ENCODE data around the gene LAMTOR2. TPM values are rescaled to one million over a fixed set of nuclear protein-coding genes. Genes with fewer than 3 reads are reported as not detected.

The LAMTOR2 gene
- total and polyA plus RNA-seq, 2 of the 4 experiments (the other 2 are of a cell fraction), result 50.0 to 89.0 TPM

- Histone ChIP-seq H3K23ac (ENCODE audit: low read depth, low read length) (no peak overlapping the region), H3K4me3 (ENCODE audit: insufficient read depth, low read depth, low read length) (no peak overlapping the region), H3K4ac (ENCODE audit: low read depth, low read length) (no peak overlapping the region), H2AK9ac (replicated peaks; ENCODE audit: low read depth, low read length, poor library complexity) (peak overlapping the region; percentile 29), H4K20me1 (ENCODE audit: insufficient read depth, low read length) (no peaks in the 10 kb centered on the region), H2BK120ac (ENCODE audit: low read depth, low read length) (no peak overlapping the region), H3K27me3 (ENCODE audit: control insufficient read depth, insufficient read depth, low read length) (no peaks in the 10 kb centered on the region), H3K36me3 (ENCODE audit: control insufficient read depth, insufficient read depth, low read length) (no peaks in the 10 kb centered on the region), H3K56ac (ENCODE audit: extremely low read depth, insufficient read depth, low read length) (no peak overlapping the region), H3K14ac (replicated peaks; ENCODE audit: low read depth, low read length) (no peak overlapping the region), H4K8ac (ENCODE audit: low read depth in 2 of 2, low read length in 2 of 2) (no peak overlapping the region), H2BK15ac (ENCODE audit: low read depth, low read length) (no peak overlapping the region), H2AK5ac (ENCODE audit: low read depth, low read length) (no peak overlapping the region), H3K9me3 (ENCODE audit: control insufficient read depth, insufficient read depth, low read length) (no peaks in the 10 kb centered on the region), H3K4me1 (ENCODE audit: control insufficient read depth, insufficient read depth, low read length) (peaks cover 5% of the 10 kb centered on the region), H3K9me1 (ENCODE audit: insufficient read depth, low read length) (peaks cover 2% of the 10 kb centered on the region; the same call in 1 of the 2 replicates), H3K79me1 (ENCODE audit: low read depth in 1 of 2, low read length in 2 of 2) (no peaks in the 10 kb centered on the region), H3K9ac (ENCODE audit: low read depth, low read length) (no peak overlapping the region), H3K4me2 (ENCODE audit: low read depth, low read length) (no peak overlapping the region), H2AFZ (replicated peaks; ENCODE audit: low read length, poor library complexity) (peak overlapping the region; percentile 65), H4K91ac (ENCODE audit: insufficient read depth, low read depth, low read length) (no peak overlapping the region), H3K27ac (ENCODE audit: insufficient read depth, low read length) (no peak overlapping the region), H4K5ac (ENCODE audit: low read depth, low read length) (no peak overlapping the region), H2BK5ac (ENCODE audit: low read depth, low read length, poor library complexity, severe bottlenecking) (no peak overlapping the region), H2BK20ac (ENCODE audit: low read depth, low read length) (no peak overlapping the region), H3K18ac (ENCODE audit: low read depth, low read length) (no peak overlapping the region)
- dilution Hi-C loops (cut with HindIII; ENCODE audit: low sequenced_read_pairs, unreplicated experiment) (no loop called here), in situ Hi-C loops (cut with MboI; ENCODE audit: low sequenced_read_pairs) (loop anchor here (5.0 kb wide), 1 partner anchor 129 kb away; no protein-coding TSS in a partner anchor), intact Hi-C loops (cut with micrococcal nuclease) (loop anchor here (1.0 kb wide), 2 partner anchors 40 to 128 kb away; no protein-coding TSS in a partner anchor)
- POLR2A ChIA-PET (ENCODE audit: unreplicated experiment), result no interaction called here
- no peak for TF ChIP-seq SMC3 (IDR thresholded peaks at IDR 0.05; ENCODE audit: low read depth, low read length)
- TF ChIP-seq RAD21 (IDR thresholded peaks at IDR 0.05; ENCODE audit: low read length), result no peak
- TF ChIP-seq RFX5 (IDR thresholded peaks at IDR 0.05; ENCODE audit: low read depth, low read length), result no peak
- no peak for TF ChIP-seq BHLHE40 (IDR thresholded peaks at IDR 0.05; ENCODE audit: low read depth, low read length)
- no peak for TF ChIP-seq MAFK (IDR thresholded peaks at IDR 0.05; ENCODE audit: low read depth, low read length)
- TF ChIP-seq NFE2L2 (IDR thresholded peaks at IDR 0.05; ENCODE audit: low read depth, low read length), result no peak
- TF ChIP-seq MAZ (IDR thresholded peaks at IDR 0.05; ENCODE audit: borderline replicate concordance, low read depth, low read length), result no peak
- no peak for TF ChIP-seq CTCF (conservative IDR thresholded peaks at IDR 0.05; ENCODE audit: low read depth, low read length)
- TF ChIP-seq, protein P1, sequence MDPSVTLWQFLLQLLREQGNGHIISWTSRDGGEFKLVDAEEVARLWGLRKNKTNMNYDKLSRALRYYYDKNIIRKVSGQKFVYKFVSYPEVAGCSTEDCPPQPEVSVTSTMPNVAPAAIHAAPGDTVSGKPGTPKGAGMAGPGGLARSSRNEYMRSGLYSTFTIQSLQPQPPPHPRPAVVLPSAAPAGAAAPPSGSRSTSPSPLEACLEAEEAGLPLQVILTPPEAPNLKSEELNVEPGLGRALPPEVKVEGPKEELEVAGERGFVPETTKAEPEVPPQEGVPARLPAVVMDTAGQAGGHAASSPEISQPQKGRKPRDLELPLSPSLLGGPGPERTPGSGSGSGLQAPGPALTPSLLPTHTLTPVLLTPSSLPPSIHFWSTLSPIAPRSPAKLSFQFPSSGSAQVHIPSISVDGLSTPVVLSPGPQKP (IDR thresholded peaks at IDR 0.05; ENCODE audit: borderline replicate concordance, low read depth, low read length), result no peak
- TF ChIP-seq POLR2A (IDR thresholded peaks at IDR 0.05; ENCODE audit: low read depth, low read length), result no peak
- no peak for TF ChIP-seq CEBPB (IDR thresholded peaks at IDR 0.05; ENCODE audit: low read depth, low read length)
- TF ChIP-seq RCOR1 (IDR thresholded peaks at IDR 0.05; ENCODE audit: insufficient replicate concordance, low read length), result no peak
- no peak for TF ChIP-seq CHD1 (IDR thresholded peaks at IDR 0.05; ENCODE audit: low read depth, low read length)
- BruUV-seq (replicated peaks), result no TSS peak
- no peak for ATAC-seq (ENCODE audit: low read depth)
- DNase-seq, result no peak
- CTCF ChIA-PET, result interaction anchor here (0.6 to 1.3 kb wide), 7 partner anchors 10 to 138 kb away, joined by 3 to 7 read pairs (median 5); no protein-coding TSS in a partner anchor
- 65% methylated on average over 10 of the region's 16 CpGs; no CpG with 5 or more reads in 1 of the 2 experiments for WGBS, 2 experiments (ENCODE audit: extremely low coverage in 2 of 2, insufficient read length in 1 of 2)
Measured at GRCh38 chr1:156065871-156066270, 11.3 kb downstream of the LAMTOR2 start.
